Urothelium cell line (cell line): Measurements from ENCODE around the gene STX2.
"Not testable (repeated sequence)": the region's sequence is repeated elsewhere in the genome, so short reads cannot be mapped to it uniquely, and the experiment has no call there.

Experiments
- DNase-seq: peaks from one replicate; pipeline ENCODE4 v3.0.0; 2011; ENCODE audit warnings: low spot score, mixed read lengths
- FAIRE-seq: peaks from 2 replicates; lab custom pipeline; 2011; peaks lifted over from hg19 to GRCh38; lab: Jason Lieb, UNC

STX2 gene

GRCh38 chr12:130768120-130768519, 70.9 kb downstream of the STX2 start:
- DNase-seq (no peak), FAIRE-seq (no peak)

GRCh38 chr12:130766470-130766869, 72.6 kb downstream of the STX2 start:
- peak; percentile 99 for FAIRE-seq
- DNase-seq: no peak

- DNase-seq: peak; percentile 31
- FAIRE-seq: peak; percentile 99
Observed at GRCh38 chr12:130765186-130765659, 73.8 kb downstream of the STX2 start.

- FAIRE-seq: no peak
Observed at GRCh38 chr12:130764475-130765185, 74.4 kb downstream of the STX2 start.

GRCh38 chr12:130764073-130764472, 75.0 kb downstream of the STX2 start:
- no peak for DNase-seq

More at GRCh38 chr12:130764475-130765185, 74.4 kb downstream of the STX2 start:
- DNase-seq: peak; percentile 50

GRCh38 chr12:130762319-130762675, 76.8 kb downstream of the STX2 start:
- DNase-seq (no peak), FAIRE-seq (no peak)

More at GRCh38 chr12:130764073-130764472, 75.0 kb downstream of the STX2 start:
- no peak for FAIRE-seq

GRCh38 chr12:130761537-130762318, 77.3 kb downstream of the STX2 start:
- FAIRE-seq (no peak), DNase-seq (peak; percentile 51)

GRCh38 chr12:130754234-130754901, 84.7 kb downstream of the STX2 start:
- FAIRE-seq (no peak), DNase-seq (no peak)

GRCh38 chr12:130752692-130753230, 86.3 kb downstream of the STX2 start:
- no peak for FAIRE-seq
- DNase-seq: no peak

GRCh38 chr12:130752037-130752436, 87.0 kb downstream of the STX2 start:
- FAIRE-seq, DNase-seq: not testable (repeated sequence)

- no peak for DNase-seq
- FAIRE-seq: no peak
Observed at GRCh38 chr12:130748786-130749185, 90.3 kb downstream of the STX2 start.

- FAIRE-seq: peak; percentile 67
Observed at GRCh38 chr12:130747867-130748740, 90.9 kb downstream of the STX2 start.

GRCh38 chr12:130746546-130746945, 92.5 kb downstream of the STX2 start:
- DNase-seq: no peak
- no peak for FAIRE-seq

More at GRCh38 chr12:130747867-130748740, 90.9 kb downstream of the STX2 start:
- DNase-seq: peak; percentile 77

GRCh38 chr12:130745921-130746320, 93.1 kb downstream of the STX2 start:
- FAIRE-seq (no peak), DNase-seq (no peak)

GRCh38 chr12:130744274-130744673, 94.8 kb downstream of the STX2 start:
- DNase-seq (no peak), FAIRE-seq (no peak)

- DNase-seq: no peak
- FAIRE-seq: no peak
Observed at GRCh38 chr12:130743606-130744005, 95.4 kb downstream of the STX2 start.

- FAIRE-seq (no peak), DNase-seq (no peak)
Observed at GRCh38 chr12:130743176-130743575, 95.9 kb downstream of the STX2 start.

- DNase-seq (no peak), FAIRE-seq (no peak)
Observed at GRCh38 chr12:130742716-130743115, 96.3 kb downstream of the STX2 start.

GRCh38 chr12:130742112-130742511, 96.9 kb downstream of the STX2 start:
- FAIRE-seq (no peak), DNase-seq (no peak)
